IMR-90 (cell line): ENCODE results near the gene TMF1. TPM values are rescaled to one million over a fixed set of nuclear protein-coding genes. Genes with fewer than 3 reads are reported as not detected.

Source experiments
- ELK1 ChIP-seq: fragments of 150-350 bp; IDR thresholded peaks from 2 replicates; pipeline ENCODE4 v1.6.1; 2016; ENCODE audit warnings: low read depth, mild to moderate bottlenecking, low read length, moderate library complexity, borderline replicate concordance
- MAZ ChIP-seq: IDR thresholded peaks from 2 replicates; pipeline ENCODE4 v1.6.1; 2012; ENCODE audit warnings: low read depth, mild to moderate bottlenecking, low read length, improper control_type of control experiment, moderate library complexity, borderline replicate concordance
- NFE2L2 ChIP-seq: fragments of 150-350 bp; IDR thresholded peaks from 2 replicates; pipeline ENCODE4 v1.6.1; 2016; ENCODE audit warnings: low read depth, mild to moderate bottlenecking, low read length
- polyA plus RNA-seq, 3 experiments: library from polyadenylated mRNA; depleted of rRNA; stranded (reverse); fragments of >200 nt; gene quantifications; 2 replicates each; pipeline ENCODE4 v1.2.3, GENCODE V29; 2012; ENCODE audit warnings: low replicate concordance in 1 of 3
- total RNA-seq: library from RNA; depleted of rRNA; stranded (reverse); fragments of >200 nt; gene quantifications from 2 replicates; pipeline ENCODE4 v1.2.3, GENCODE V29; 2012

The TMF1 gene
- total and polyA plus RNA-seq, 2 of the 4 experiments (the other 2 are of a cell fraction): 12.4 to 39.1 TPM

GRCh38 chr3:69088063-69088462 lies 35.9 kb upstream of the TMF1 start (continued):
- TF ChIP-seq ELK1 (no peak), MAZ (no peak), NFE2L2 (no peak)
